ENCODE measurements around the gene PRR35.

DNA sequence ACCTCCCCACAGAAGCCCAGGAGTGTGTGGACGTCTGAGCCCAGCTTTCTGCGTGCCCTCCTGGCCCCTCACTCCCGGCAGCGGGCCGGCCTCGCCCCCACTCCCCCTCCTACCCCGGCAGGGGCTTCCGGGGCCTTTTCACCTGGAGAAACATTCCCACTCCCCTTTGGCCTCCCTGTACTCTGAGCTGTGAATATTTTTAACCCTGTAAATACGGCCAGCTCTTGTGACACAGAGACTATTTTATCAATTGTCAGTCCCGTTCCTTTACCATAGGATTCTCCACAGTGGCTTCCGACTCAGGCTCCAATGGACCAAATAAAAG, 5.9 kb upstream of the PRR35 start:
- TF ChIP-seq, protein P1, sequence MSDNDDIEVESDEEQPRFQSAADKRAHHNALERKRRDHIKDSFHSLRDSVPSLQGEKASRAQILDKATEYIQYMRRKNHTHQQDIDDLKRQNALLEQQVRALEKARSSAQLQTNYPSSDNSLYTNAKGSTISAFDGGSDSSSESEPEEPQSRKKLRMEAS (IDR thresholded peaks at IDR 0.05; ENCODE audit: insufficient read depth, insufficient read length), result no peak
- TF ChIP-seq, protein P2, sequence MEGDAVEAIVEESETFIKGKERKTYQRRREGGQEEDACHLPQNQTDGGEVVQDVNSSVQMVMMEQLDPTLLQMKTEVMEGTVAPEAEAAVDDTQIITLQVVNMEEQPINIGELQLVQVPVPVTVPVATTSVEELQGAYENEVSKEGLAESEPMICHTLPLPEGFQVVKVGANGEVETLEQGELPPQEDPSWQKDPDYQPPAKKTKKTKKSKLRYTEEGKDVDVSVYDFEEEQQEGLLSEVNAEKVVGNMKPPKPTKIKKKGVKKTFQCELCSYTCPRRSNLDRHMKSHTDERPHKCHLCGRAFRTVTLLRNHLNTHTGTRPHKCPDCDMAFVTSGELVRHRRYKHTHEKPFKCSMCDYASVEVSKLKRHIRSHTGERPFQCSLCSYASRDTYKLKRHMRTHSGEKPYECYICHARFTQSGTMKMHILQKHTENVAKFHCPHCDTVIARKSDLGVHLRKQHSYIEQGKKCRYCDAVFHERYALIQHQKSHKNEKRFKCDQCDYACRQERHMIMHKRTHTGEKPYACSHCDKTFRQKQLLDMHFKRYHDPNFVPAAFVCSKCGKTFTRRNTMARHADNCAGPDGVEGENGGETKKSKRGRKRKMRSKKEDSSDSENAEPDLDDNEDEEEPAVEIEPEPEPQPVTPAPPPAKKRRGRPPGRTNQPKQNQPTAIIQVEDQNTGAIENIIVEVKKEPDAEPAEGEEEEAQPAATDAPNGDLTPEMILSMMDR (IDR thresholded peaks at IDR 0.05; ENCODE audit: extremely low read depth in 1 of 2, insufficient read depth in 1 of 2, low read depth in 1 of 2, low read length in 2 of 2), result no peak
- TF ChIP-seq POLR2A (IDR thresholded peaks at IDR 0.05; ENCODE audit: low read depth, low read length), result no peak
- TF ChIP-seq EZH2 (IDR thresholded peaks at IDR 0.05; ENCODE audit: borderline replicate concordance, low read depth, low read length, severe bottlenecking), result no peak

All from endothelial cell of umbilical vein (primary cell).